PC-3 (cell line): ENCODE results near the gene LINGO1.

Experiments used
- CTCF ChIP-seq: fragments of 300-600 bp; sonication (generic); conservative IDR thresholded peaks from 2 replicates; pipeline ENCODE4 v1.5.1; 2017; ENCODE audit warnings: antibody characterized with exemption, low read depth, mild to moderate bottlenecking, low read length
- EZH2 ChIP-seq: fragments of 300-600 bp; sonication (generic); IDR thresholded peaks from one replicate; pipeline ENCODE4 v1.6.1; 2017; ENCODE audit warnings: antibody characterized with exemption, mild to moderate bottlenecking, low read length; ENCODE audit not compliant: unreplicated experiment
- EZH2phosphoT487 ChIP-seq: fragments of 300-600 bp; sonication (generic); IDR thresholded peaks from 2 replicates; pipeline ENCODE4 v1.6.1; 2018; ENCODE audit warnings: mild to moderate bottlenecking, antibody characterized with exemption, low read length, borderline replicate concordance

GRCh38 chr15:77599357-77599756 lies 33.4 kb downstream of the LINGO1 start:
- TF ChIP-seq CTCF, result no peak
- TF ChIP-seq EZH2, result no peak
- no peak for TF ChIP-seq EZH2phosphoT487
